ENCODE data around the gene GRIN1.

DNA sequence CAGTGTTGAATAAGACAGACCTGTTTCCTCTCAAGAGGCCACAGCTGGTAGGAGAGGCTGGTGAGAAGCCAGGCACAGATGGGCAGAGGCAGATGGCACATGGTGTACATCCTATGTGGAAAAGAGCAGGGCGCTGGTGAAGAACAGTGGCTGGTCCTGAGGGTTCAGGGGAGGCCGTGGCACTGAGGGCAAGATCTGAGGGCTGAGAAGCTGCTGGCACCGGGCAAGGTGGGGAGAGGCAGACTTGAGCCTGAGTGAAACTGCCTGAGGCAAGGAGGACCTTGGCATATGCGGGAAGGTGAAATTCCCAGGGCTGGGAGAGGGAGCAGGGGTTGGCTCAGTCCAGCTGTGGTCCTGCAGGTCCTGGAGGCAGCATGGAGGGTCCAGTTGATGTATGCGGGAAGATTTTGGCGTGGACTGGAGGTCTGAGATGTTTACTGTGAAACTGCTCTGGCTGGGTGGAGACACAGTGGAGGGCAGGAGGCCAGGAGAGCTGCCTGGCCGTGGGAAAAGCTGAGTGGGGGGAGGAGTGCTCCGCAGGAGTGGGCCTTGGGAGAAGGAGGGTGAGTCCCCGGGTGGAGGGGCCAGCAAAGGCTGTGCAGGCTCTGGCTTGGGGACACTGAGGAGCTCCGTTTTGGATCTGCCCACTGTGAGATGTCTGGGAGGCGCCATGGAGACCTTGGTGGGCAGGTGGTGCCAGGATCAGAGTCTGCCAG, 49.6 kb upstream of the GRIN1 start:
- TF ChIP-seq NFRKB (IDR thresholded peaks at IDR 0.05) = no peak
- no peak for TF ChIP-seq FOXM1 (IDR thresholded peaks at IDR 0.05; ENCODE audit: borderline replicate concordance)
- TF ChIP-seq SUZ12 (IDR thresholded peaks at IDR 0.05) = no peak
- TF ChIP-seq FOXK2 (IDR thresholded peaks at IDR 0.05) = no peak
- TF ChIP-seq TARDBP (IDR thresholded peaks at IDR 0.05) = no peak
- TF ChIP-seq CTBP1 (IDR thresholded peaks at IDR 0.05; ENCODE audit: borderline replicate concordance) = no peak
- no peak for TF ChIP-seq SP1 (IDR thresholded peaks at IDR 0.05)
- no peak for TF ChIP-seq BHLHE40 (IDR thresholded peaks at IDR 0.05; ENCODE audit: borderline replicate concordance)
- TF ChIP-seq ARNT (IDR thresholded peaks at IDR 0.05) = no peak
- TF ChIP-seq ELF4 (IDR thresholded peaks at IDR 0.05) = no peak
- TF ChIP-seq ZNF384 (IDR thresholded peaks at IDR 0.05) = no peak
- no peak for TF ChIP-seq HDGF (IDR thresholded peaks at IDR 0.05; ENCODE audit: borderline replicate concordance)
